GOT3 (cell line): ENCODE data around the gene MPP1.

Experiments used
- DNase-seq: peaks from one replicate; lab custom pipeline; 2025; ENCODE audit warnings: mixed read lengths; lab: John Stamatoyannopoulos, UW

The MPP1 gene

GRCh38 chrX:154775419-154776349 is 29.6 kb downstream of the MPP1 start:
- no peak for DNase-seq

- DNase-seq, result no peak
These were observed 30.7 kb downstream of the MPP1 start for GRCh38 chrX:154774622-154775021.

- DNase-seq, result peak; percentile 87
These were observed 42.6 kb downstream of the MPP1 start, which contains the start of gene DKC1 for GRCh38 chrX:154762537-154763296. Gene DKC1 (plus strand): TSS chrX:154762864. CDS start chrX:154762966, 102 bp downstream.

GRCh38 chrX:154761977-154762536 is 43.2 kb downstream of the MPP1 start:
- no peak for DNase-seq

- DNase-seq, result no peak
These were observed 46.6 kb downstream of the MPP1 start for GRCh38 chrX:154758696-154759095.

GRCh38 chrX:154751669-154752271 is 53.5 kb downstream of the MPP1 start:
- DNase-seq, result no peak

GRCh38 chrX:154751203-154751668 is 54.0 kb downstream of the MPP1 start:
- DNase-seq, result no peak

GRCh38 chrX:154750301-154751202 is 54.7 kb downstream of the MPP1 start, which contains the start of gene GAB3:
Gene GAB3 (minus strand): TSS chrX:154751077. CDS start chrX:154751025, 52 bp downstream.
- DNase-seq, result no peak

GRCh38 chrX:154749856-154750255 is 55.4 kb downstream of the MPP1 start:
- DNase-seq, result no peak

- DNase-seq, result no peak
These were observed 56.5 kb downstream of the MPP1 start for GRCh38 chrX:154748712-154749339.

GRCh38 chrX:154742613-154743012 is 62.7 kb downstream of the MPP1 start:
- DNase-seq, result no peak

GRCh38 chrX:154739952-154740465 is 65.3 kb downstream of the MPP1 start:
- no peak for DNase-seq

- DNase-seq, result no peak
These were observed 67.1 kb downstream of the MPP1 start for GRCh38 chrX:154738011-154738738.

GRCh38 chrX:154737136-154737535 is 68.1 kb downstream of the MPP1 start:
- no peak for DNase-seq

GRCh38 chrX:154735695-154736393 is 69.4 kb downstream of the MPP1 start:
- DNase-seq, result no peak

- no peak for DNase-seq
These were observed 71.1 kb downstream of the MPP1 start for GRCh38 chrX:154734061-154734781.

- no peak for DNase-seq
These were observed 72.2 kb downstream of the MPP1 start for GRCh38 chrX:154733066-154733425.

- DNase-seq, result no peak
These were observed 72.7 kb downstream of the MPP1 start for GRCh38 chrX:154732421-154733065.
